Dendritic cell treated with granulocyte-macrophage colony-stimulating factor and Interleukin-4, amounts not matched to agents 40 ng/mL and 50 ng/mL, for 4 days (primary cell): ENCODE measurements around the gene ADAMTS1.

Source experiments
- H3K27ac Mint-ChIP-seq: one replicate; pipeline ENCODE4 v1.8.0; 2022; ENCODE audit warnings: mild to moderate bottlenecking, mixed read lengths
- H3K27me3 Mint-ChIP-seq: one replicate; pipeline ENCODE4 v1.8.0; 2022; ENCODE audit warnings: mild to moderate bottlenecking, mixed read lengths
- H3K36me3 Mint-ChIP-seq: one replicate; pipeline ENCODE4 v1.8.0; 2022; ENCODE audit warnings: low read depth, mixed read lengths
- H3K4me1 Mint-ChIP-seq: one replicate; pipeline ENCODE4 v1.8.0; 2022; ENCODE audit warnings: low read depth, mixed read lengths
- H3K4me3 Mint-ChIP-seq: one replicate; pipeline ENCODE4 v1.8.0; 2022; ENCODE audit warnings: mild to moderate bottlenecking, moderate library complexity, mixed read lengths
- H3K9me3 Mint-ChIP-seq: one replicate; pipeline ENCODE4 v1.8.0; 2022; ENCODE audit warnings: mixed read lengths
- intact Hi-C: fragments of 100-400 bp; cut with micrococcal nuclease; formaldehyde crosslinking; loops from one replicate; pipeline ENCODE4 v1.15.0; 2022

ADAMTS1 gene

DNA sequence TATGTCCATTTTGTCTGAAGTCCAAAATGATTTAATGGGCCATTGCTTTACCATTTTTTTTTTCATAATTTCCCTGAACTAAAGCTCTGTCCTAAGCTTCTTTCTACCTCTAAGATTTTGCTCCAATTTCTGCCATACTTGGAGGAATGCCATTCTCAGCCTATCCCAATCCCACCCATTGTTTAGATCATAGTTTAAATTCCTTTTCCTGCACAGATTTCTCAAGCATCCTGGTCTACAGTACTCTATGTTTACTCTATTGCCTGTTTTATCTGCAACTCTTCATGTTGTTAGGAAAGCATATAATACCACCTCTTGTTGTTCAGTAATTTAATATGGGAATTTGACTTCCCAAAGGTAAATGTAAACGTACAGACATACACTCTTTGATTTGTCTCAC is 30.8 kb downstream of the ADAMTS1 start:
- Mint-ChIP-seq H3K4me3 (no peak overlapping the region), H3K27ac (no peak overlapping the region), H3K9me3 (no peaks in the 10 kb centered on the region), H3K36me3 (no peaks in the 10 kb centered on the region), H3K27me3 (no peaks in the 10 kb centered on the region), H3K4me1 (no peaks in the 10 kb centered on the region)
- intact Hi-C loops = no loop called here

DNA sequence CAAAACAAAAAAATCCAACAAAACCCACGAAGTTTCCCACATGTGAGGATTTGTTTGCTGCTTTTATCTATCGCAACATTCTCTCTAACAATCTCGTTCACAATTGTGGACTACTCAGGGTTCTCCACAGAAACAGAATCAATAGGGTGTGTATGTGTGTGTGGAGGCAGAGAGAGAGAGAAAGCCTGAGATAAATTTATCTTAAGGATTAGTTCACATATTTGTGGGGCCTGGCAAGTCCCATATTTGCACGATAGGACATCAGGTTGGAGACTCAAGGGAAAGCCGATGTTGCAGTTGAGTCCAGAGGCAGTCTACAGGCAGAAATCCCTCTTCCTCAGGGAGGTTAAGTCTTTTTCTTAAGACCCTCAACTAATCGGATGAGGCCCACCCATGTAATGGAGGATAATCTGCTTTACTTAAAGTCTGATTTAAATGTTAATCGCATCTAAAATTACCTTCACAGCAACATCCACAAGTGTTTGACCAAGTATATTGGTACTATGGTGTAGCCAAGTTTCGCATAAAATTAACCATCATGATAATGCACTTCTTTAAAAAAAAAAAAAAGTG is 31.7 kb downstream of the ADAMTS1 start:
- H3K4me1 Mint-ChIP-seq = no peaks in the 10 kb centered on the region
- no peak overlapping the region for H3K27ac Mint-ChIP-seq
- H3K4me3 Mint-ChIP-seq = no peak overlapping the region
- H3K36me3 Mint-ChIP-seq = no peaks in the 10 kb centered on the region
- H3K27me3 Mint-ChIP-seq = no peaks in the 10 kb centered on the region
- no peaks in the 10 kb centered on the region for H3K9me3 Mint-ChIP-seq
- intact Hi-C loops = no loop called here

DNA sequence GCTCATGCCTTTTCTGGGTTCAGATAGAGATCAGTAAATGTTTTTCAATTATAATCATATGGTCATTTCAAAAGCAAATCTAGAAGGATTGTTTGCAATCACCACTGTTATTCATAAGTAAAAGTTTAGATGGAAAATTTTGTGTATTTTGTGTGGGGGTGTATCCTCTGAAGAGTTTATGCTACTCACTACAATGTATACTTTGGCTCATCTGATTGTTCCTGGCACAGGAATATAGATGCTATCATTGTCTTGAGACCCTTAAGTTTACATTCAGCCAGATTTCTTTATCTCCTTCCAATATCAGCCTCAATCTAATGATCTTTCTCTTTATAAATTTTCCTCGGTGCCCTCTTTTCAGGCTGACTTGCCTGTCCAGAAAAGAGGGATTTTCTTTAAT is 33.0 kb downstream of the ADAMTS1 start:
- no peaks in the 10 kb centered on the region for H3K36me3 Mint-ChIP-seq
- H3K4me1 Mint-ChIP-seq = no peaks in the 10 kb centered on the region
- H3K27me3 Mint-ChIP-seq = no peaks in the 10 kb centered on the region
- H3K9me3 Mint-ChIP-seq = no peaks in the 10 kb centered on the region
- no peak overlapping the region for H3K4me3 Mint-ChIP-seq
- intact Hi-C loops = no loop called here
- H3K27ac Mint-ChIP-seq = no peak overlapping the region

DNA sequence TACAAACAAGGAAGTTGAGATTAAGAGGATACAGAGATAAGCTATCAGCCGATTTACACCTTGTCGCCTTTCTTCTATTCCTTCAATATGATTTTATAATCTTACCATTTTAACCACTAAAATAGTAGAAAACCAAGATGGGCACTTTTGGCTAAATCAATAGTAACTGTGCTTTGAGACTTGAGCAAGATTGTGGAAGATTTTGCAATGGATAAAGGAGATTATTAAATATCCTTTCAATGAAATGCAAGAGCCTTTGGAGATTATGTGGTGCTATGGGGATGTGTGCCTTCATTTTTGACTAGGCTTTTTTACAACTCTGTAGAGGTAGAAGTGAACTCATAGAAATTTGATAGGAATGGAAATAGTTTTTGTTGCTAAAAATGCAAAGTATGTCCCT is 33.7 kb downstream of the ADAMTS1 start:
- intact Hi-C loops = no loop called here
- Mint-ChIP-seq H3K9me3 (no peaks in the 10 kb centered on the region), H3K36me3 (no peaks in the 10 kb centered on the region), H3K4me1 (no peaks in the 10 kb centered on the region), H3K27me3 (no peaks in the 10 kb centered on the region), H3K4me3 (no peak overlapping the region), H3K27ac (no peak overlapping the region)

DNA sequence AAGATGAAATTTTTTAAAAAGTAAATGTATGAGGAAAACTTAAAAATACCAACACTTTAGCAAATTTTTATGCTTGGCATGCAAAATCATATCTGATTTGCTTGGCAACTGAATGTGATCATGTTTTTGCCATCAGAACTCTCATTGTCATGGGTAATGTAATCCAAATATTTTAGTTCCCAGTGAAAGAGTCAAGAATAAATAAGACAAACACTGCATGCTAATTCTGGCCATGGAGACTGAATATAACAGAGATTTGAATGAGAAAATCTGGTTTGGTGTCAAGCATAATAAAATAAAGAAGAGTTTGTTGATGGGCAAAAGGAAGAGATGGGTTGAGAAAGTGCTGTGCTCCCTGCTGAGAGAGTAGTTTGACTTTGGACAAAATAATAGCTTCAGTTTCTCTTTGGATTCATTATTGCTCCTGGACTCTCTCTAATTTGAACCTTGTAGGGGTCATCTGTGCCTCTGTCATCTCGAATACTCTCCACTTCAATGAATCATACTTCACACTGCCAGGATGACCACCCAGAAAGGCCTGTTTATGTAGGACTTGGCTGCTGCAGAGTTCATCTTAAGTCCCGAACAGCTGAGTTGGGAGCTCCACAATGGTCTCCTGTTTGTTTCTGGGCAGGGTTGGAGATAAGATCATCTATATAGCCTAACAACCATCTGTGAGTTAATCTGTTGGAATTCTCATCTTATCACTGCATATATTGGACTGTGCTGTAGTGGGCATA is 34.4 kb downstream of the ADAMTS1 start:
- H3K9me3 Mint-ChIP-seq = no peaks in the 10 kb centered on the region
- H3K27me3 Mint-ChIP-seq = no peaks in the 10 kb centered on the region
- no peaks in the 10 kb centered on the region for H3K4me1 Mint-ChIP-seq
- no peak overlapping the region for H3K4me3 Mint-ChIP-seq
- no peak overlapping the region for H3K27ac Mint-ChIP-seq
- H3K36me3 Mint-ChIP-seq = no peaks in the 10 kb centered on the region
- intact Hi-C loops = no loop called here

DNA sequence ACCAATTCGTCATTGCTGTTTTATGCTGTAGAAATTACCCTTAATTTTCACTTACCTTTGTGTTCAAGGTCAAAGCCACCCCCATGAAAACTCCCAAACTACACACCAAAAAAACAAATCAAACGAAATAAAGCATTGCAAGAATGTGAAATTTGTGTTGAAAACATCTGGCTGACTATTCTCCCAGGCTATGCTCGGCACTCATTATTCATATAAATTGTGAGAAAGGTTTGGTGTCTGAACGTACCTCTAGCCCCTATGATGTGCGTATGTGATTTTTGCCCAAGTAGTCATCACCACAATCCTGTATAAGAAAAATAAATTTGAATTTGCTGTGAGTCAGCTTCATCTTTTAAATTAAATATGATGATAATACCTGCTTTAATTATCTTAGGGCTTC is 34.9 kb downstream of the ADAMTS1 start:
- Mint-ChIP-seq H3K36me3 (no peaks in the 10 kb centered on the region), H3K4me1 (no peaks in the 10 kb centered on the region), H3K27me3 (no peaks in the 10 kb centered on the region), H3K9me3 (no peaks in the 10 kb centered on the region), H3K27ac (no peak overlapping the region), H3K4me3 (no peak overlapping the region)
- intact Hi-C loops = no loop called here

DNA sequence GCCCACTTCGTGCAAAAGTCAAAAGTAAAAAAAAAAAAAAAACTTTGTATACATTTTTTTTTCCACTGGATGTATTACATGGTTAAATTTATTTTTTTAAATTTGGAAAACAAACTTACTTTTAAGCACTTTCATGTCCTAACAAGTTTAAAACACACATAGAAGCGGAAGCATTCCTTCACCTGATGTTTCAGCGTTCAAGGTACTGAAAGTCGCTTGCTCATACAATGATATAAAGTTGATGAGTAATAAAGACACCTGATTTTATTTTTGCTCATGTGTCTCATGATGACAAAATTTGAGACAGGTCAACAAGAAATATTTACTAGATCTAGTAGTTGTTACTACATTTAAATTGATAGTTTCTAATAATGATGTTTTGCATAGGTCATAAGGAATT is 35.5 kb downstream of the ADAMTS1 start:
- no peak overlapping the region for H3K27ac Mint-ChIP-seq
- no peaks in the 10 kb centered on the region for H3K4me1 Mint-ChIP-seq
- no peaks in the 10 kb centered on the region for H3K36me3 Mint-ChIP-seq
- no peak overlapping the region for H3K4me3 Mint-ChIP-seq
- intact Hi-C loops = no loop called here
- no peaks in the 10 kb centered on the region for H3K9me3 Mint-ChIP-seq
- no peaks in the 10 kb centered on the region for H3K27me3 Mint-ChIP-seq

DNA sequence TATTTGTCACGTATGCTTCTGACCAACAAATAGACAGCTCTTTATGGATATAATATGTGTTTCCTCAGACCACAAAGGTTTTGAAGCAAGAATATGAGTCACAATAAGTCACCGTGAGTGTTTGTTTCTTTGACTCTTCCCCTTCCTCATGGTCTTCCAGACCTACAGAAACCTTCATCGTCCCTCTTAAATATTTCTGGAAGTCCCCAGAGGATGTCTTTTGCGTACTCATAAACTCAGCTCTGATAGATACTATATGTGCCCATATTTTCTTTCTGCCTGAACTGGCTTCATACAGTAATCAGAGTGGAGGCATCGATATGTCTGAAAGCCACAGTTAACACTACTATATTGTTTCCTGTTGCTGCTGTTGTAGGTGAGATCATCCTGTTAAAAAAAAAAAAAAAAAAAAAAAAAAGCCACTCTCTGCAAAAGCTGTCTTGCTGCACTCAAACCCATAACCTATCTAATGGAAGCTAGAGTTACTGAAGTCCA is 38.4 kb downstream of the ADAMTS1 start:
- intact Hi-C loops = no loop called here
- Mint-ChIP-seq H3K9me3 (no peaks in the 10 kb centered on the region), H3K36me3 (no peaks in the 10 kb centered on the region), H3K27ac (no peak overlapping the region), H3K27me3 (no peaks in the 10 kb centered on the region), H3K4me3 (no peak overlapping the region), H3K4me1 (no peaks in the 10 kb centered on the region)

DNA sequence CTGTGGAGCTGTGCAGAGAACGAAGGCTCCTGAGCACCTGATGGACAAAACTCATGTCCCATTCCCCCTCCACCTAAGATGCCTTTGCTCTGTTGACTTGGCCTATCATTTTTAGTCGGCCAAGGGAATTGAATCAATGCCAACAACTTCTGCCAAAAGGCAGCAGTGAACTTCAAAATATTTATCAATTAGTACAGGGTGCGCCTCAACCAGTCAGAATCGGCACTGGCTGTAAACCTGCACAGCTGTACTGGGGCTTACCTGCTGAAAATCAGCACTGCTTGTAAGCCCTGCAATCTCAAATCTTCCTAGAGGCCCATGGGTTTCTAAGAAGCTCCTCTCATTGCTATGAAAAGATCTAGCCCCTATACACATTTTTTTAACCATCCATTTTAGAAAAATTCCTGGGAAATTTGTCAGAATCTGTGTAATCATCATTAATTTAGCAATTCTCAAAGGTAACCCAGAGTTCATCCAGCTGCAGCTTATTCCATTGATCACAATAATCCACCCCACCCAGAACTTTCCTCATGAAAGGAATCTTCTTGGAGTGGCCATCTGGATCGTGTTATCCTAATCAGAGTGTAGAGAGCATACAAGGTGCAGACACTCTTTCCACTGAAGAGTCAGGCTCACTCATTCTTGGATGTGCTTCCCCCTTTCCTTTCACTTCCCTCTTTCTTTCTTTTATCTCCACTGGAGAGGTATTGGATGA is 40.2 kb downstream of the ADAMTS1 start:
- Mint-ChIP-seq H3K27me3 (no peaks in the 10 kb centered on the region), H3K9me3 (no peaks in the 10 kb centered on the region), H3K4me1 (no peaks in the 10 kb centered on the region), H3K27ac (no peak overlapping the region), H3K4me3 (no peak overlapping the region), H3K36me3 (no peaks in the 10 kb centered on the region)
- intact Hi-C loops = no loop called here

DNA sequence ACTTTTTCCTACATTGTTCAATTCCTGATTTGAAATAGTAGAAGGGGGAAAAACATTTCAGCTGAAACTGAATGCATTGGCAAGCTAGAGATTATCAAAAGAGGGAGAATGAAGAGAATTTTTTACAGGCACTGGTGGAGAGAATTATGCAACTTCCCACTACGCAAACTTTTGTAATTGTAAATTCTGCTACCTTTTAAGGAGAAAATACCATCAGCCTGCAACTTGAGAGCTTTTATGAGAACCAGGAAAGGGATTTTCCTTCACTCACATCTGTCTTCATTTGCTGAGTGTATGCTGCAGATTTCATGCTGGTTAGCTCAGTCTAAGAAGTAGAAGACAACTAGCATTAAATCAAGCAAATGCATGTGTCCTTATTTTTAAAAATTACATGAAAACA is 43.7 kb downstream of the ADAMTS1 start:
- Mint-ChIP-seq H3K4me3 (no peak overlapping the region), H3K4me1 (no peaks in the 10 kb centered on the region), H3K36me3 (no peaks in the 10 kb centered on the region), H3K9me3 (no peaks in the 10 kb centered on the region), H3K27ac (no peak overlapping the region), H3K27me3 (no peaks in the 10 kb centered on the region)
- intact Hi-C loops = no loop called here

DNA sequence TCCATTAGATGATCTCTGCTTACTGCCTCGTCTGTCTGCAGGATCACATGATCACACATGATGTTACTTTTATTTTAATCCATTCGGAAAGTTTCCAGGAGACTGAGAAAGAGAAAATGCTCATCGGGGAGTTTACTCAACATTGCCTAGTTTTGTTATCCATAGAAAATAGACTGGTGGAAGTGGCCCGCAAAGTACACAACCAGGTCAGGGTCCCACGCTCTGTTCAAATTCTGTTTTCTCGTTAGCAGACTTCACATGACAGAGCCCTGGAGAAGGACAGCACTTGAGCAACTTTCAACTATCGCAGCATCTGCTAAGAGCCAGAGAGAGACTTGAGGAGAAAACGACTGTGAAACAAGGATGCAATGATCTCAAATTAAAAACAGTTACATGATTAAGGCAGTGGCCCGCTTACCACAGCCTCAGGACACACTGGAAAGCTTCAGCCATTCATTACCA is 44.2 kb downstream of the ADAMTS1 start:
- intact Hi-C loops = no loop called here
- Mint-ChIP-seq H3K27ac (no peak overlapping the region), H3K27me3 (no peaks in the 10 kb centered on the region), H3K36me3 (no peaks in the 10 kb centered on the region), H3K9me3 (no peaks in the 10 kb centered on the region), H3K4me1 (no peaks in the 10 kb centered on the region), H3K4me3 (no peak overlapping the region)

DNA sequence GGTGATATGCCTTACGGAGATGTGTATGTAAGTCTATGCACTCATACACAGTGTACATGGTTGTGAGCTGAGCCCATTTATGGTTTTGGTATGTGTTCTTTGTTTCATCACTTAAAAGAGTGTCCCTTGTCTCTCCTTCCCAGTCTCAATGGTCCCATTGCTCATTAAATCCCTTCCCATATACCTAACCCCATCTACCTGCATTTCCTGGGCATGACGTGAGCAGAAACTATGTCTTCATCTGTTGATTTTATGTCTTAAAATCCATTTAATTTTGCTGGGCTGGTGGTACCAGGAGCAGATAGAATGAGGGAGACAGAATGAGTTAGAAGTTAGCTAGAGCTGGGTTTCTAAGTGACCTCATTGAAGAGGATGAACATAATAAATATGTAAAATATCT is 44.8 kb downstream of the ADAMTS1 start:
- Mint-ChIP-seq H3K4me3 (no peak overlapping the region), H3K36me3 (no peaks in the 10 kb centered on the region), H3K27me3 (no peaks in the 10 kb centered on the region), H3K4me1 (no peaks in the 10 kb centered on the region), H3K27ac (no peak overlapping the region), H3K9me3 (no peaks in the 10 kb centered on the region)
- intact Hi-C loops = no loop called here

DNA sequence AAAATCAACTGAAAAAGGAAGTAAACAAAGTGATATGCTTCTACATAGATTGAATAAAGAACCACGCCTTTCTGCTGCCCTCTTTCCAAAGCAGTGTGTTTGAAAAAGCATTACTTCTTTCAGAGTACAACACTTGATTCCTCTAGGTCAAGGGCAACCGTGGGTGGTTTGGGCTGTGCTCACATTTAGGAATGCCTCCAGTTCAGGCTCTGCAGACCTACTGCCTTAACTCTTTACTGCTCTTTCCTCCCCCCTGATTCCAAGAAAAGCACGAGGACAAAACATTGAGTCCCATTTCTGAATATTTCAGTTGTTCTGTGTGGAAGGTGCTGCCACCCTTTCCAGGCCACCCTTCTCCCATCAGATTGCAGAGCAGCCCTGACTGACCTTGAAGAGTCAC is 45.2 kb downstream of the ADAMTS1 start:
- Mint-ChIP-seq H3K4me1 (no peaks in the 10 kb centered on the region), H3K4me3 (no peak overlapping the region), H3K9me3 (no peaks in the 10 kb centered on the region), H3K27me3 (no peaks in the 10 kb centered on the region), H3K36me3 (no peaks in the 10 kb centered on the region), H3K27ac (no peak overlapping the region)
- intact Hi-C loops = no loop called here

DNA sequence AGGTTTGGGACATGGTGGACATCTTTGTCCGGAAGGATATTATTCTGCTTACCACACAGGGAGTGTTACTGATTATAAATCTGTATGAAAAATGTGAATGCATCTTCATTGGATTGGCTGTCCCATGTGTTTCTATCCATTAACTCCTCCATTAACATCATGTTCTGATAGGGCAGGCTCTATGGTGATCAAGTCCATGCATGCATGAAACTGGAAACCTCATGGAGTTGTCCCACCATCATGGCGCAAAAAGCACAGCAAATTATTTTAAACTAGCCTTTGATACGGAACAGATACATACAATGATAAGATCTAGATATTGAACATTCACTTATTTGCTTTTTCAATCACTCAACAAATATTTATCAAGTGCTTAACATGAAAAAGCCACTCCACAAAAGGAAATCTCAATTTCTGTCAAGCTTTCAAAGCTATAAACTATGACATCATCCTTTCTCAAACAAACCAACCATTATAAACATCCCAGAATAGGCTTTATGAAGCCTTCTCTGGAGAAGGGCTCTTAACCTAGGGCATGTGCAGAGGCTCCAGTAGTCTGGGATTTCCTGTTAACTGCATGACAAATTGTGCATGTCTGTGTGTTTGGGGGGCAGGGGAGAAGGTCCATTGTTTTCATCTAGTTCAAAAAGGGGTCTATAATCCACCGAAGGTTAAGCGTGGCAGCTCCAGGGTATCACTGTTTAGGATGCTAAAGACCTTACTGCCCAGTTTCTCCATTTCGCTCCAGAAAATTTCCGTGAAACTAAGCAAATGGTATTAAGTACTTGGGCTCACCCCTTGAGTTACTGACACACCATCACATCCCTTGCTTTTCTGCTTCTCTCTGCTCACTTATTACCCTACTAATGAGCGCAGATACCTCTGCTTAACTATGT is 46.1 kb downstream of the ADAMTS1 start:
- no peaks in the 10 kb centered on the region for H3K27me3 Mint-ChIP-seq
- no peaks in the 10 kb centered on the region for H3K4me1 Mint-ChIP-seq
- no peaks in the 10 kb centered on the region for H3K9me3 Mint-ChIP-seq
- no peak overlapping the region for H3K4me3 Mint-ChIP-seq
- intact Hi-C loops = no loop called here
- H3K27ac Mint-ChIP-seq = no peak overlapping the region
- H3K36me3 Mint-ChIP-seq = no peaks in the 10 kb centered on the region
